OCI-LY3 (cell line): ENCODE results near the gene UGT1A4.

ENCODE experiments used
- H2AFZ ChIP-seq: fragments of 200-600, 300-600 bp; shearing (Covaris generic); 2 replicates; pipeline ENCODE4 v1.6.0; 2014; ENCODE audit warnings: antibody characterized with exemption, low read depth, low read length
- H3K27ac ChIP-seq: fragments of 200-600, 300-600 bp; sonication (generic); 2 replicates; pipeline ENCODE4 v1.5.1; 2014; ENCODE audit warnings: mild to moderate bottlenecking, low read length, moderate library complexity, mixed read lengths
- H3K27me3 ChIP-seq: fragments of 200-600, 300-600 bp; sonication (generic); 2 replicates; pipeline ENCODE4 v1.6.1; 2014; ENCODE audit warnings: low read depth, low read length, mixed read lengths
- H3K36me3 ChIP-seq: fragments of 200-600, 300-600 bp; sonication (generic); replicated peaks from 2 replicates; pipeline ENCODE3; 2014; ENCODE audit warnings: low read depth, low read length, mixed read lengths
- H3K4me1 ChIP-seq: fragments of 300-600, 200-600 bp; sonication (generic); 2 replicates; pipeline ENCODE4 v1.6.1; 2014; ENCODE audit warnings: low read length, mixed read lengths
- H3K4me2 ChIP-seq: fragments of 200-600, 300-600 bp; sonication (generic); 2 replicates; pipeline ENCODE4 v1.6.1; 2014; ENCODE audit warnings: low read length, mixed read lengths
- H3K4me3 ChIP-seq: fragments of 300-600, 200-600 bp; sonication (generic); 2 replicates; pipeline ENCODE4 v1.5.1; 2014; ENCODE audit warnings: antibody characterized with exemption, mild to moderate bottlenecking, low read length, moderate library complexity
- H3K79me2 ChIP-seq: fragments of 300-600, 200-600 bp; shearing (Covaris generic); 2 replicates; pipeline ENCODE4 v1.6.1; 2014; ENCODE audit warnings: mild to moderate bottlenecking, low read length, mixed read lengths
- H3K9ac ChIP-seq: fragments of 300-600, 200-600 bp; shearing (Covaris generic); 2 replicates; pipeline ENCODE4 v1.6.0; 2014; ENCODE audit warnings: mild to moderate bottlenecking, low read length, moderate library complexity
- H3K9me3 ChIP-seq: fragments of 200-600, 300-600 bp; shearing (Covaris generic); 2 replicates; pipeline ENCODE4 v1.6.1; 2014; ENCODE audit warnings: low read length, mixed read lengths; ENCODE audit not compliant: insufficient read depth
- H4K20me1 ChIP-seq: fragments of 200-600, 300-600 bp; sonication (generic); 2 replicates; pipeline ENCODE4 v1.6.1; 2016; ENCODE audit warnings: low read length, mixed read lengths; ENCODE audit not compliant: insufficient read depth
- EZH2phosphoT487 ChIP-seq: fragments of 200-600 bp; shearing (Covaris generic); IDR thresholded peaks from 2 replicates; pipeline ENCODE4 v1.6.1; 2018; ENCODE audit warnings: antibody characterized with exemption, mixed run types, low read depth
- TF ChIP-seq, protein P1 (sequence below): fragments of 200-600, 300-600 bp; sonication (generic); IDR thresholded peaks from 2 replicates; pipeline ENCODE4 v1.5.1; 2014; ENCODE audit warnings: antibody characterized with exemption, low read length, low read depth

UGT1A4 gene

GRCh38 chr2:233814056-233814835 is 95.7 kb downstream of the UGT1A4 start:
- Histone ChIP-seq H2AFZ (no peak overlapping the region), H3K36me3 (no peaks in the 10 kb centered on the region), H3K9ac (no peak overlapping the region), H3K27me3 (no peaks in the 10 kb centered on the region), H3K27ac (no peak overlapping the region), H3K79me2 (no peaks in the 10 kb centered on the region), H4K20me1 (no peaks in the 10 kb centered on the region), H3K4me1 (no peaks in the 10 kb centered on the region), H3K4me2 (no peak overlapping the region), H3K4me3 (no peak overlapping the region), H3K9me3 (no peaks in the 10 kb centered on the region)
- TF ChIP-seq EZH2phosphoT487, result no peak
- TF ChIP-seq, protein P1, sequence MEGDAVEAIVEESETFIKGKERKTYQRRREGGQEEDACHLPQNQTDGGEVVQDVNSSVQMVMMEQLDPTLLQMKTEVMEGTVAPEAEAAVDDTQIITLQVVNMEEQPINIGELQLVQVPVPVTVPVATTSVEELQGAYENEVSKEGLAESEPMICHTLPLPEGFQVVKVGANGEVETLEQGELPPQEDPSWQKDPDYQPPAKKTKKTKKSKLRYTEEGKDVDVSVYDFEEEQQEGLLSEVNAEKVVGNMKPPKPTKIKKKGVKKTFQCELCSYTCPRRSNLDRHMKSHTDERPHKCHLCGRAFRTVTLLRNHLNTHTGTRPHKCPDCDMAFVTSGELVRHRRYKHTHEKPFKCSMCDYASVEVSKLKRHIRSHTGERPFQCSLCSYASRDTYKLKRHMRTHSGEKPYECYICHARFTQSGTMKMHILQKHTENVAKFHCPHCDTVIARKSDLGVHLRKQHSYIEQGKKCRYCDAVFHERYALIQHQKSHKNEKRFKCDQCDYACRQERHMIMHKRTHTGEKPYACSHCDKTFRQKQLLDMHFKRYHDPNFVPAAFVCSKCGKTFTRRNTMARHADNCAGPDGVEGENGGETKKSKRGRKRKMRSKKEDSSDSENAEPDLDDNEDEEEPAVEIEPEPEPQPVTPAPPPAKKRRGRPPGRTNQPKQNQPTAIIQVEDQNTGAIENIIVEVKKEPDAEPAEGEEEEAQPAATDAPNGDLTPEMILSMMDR, result no peak

- no peak overlapping the region for H3K27ac ChIP-seq
Observed at GRCh38 chr2:233815861-233816260, 97.3 kb downstream of the UGT1A4 start.

GRCh38 chr2:233816334-233816733 is 97.8 kb downstream of the UGT1A4 start:
- no peak for TF ChIP-seq EZH2phosphoT487
- TF ChIP-seq, protein P1, result no peak
- Histone ChIP-seq H3K27me3 (no peaks in the 10 kb centered on the region), H3K9me3 (no peaks in the 10 kb centered on the region), H3K27ac (no peak overlapping the region), H3K79me2 (no peaks in the 10 kb centered on the region), H3K4me3 (no peak overlapping the region), H2AFZ (no peak overlapping the region), H3K4me1 (no peaks in the 10 kb centered on the region), H4K20me1 (no peaks in the 10 kb centered on the region), H3K9ac (no peak overlapping the region), H3K4me2 (no peak overlapping the region), H3K36me3 (no peaks in the 10 kb centered on the region)

More at GRCh38 chr2:233815861-233816260, 97.3 kb downstream of the UGT1A4 start:
- Histone ChIP-seq H2AFZ (no peak overlapping the region), H3K9me3 (no peaks in the 10 kb centered on the region), H3K9ac (no peak overlapping the region), H3K27me3 (no peaks in the 10 kb centered on the region), H3K79me2 (no peaks in the 10 kb centered on the region), H3K36me3 (no peaks in the 10 kb centered on the region), H3K4me2 (no peak overlapping the region), H4K20me1 (no peaks in the 10 kb centered on the region), H3K4me1 (no peaks in the 10 kb centered on the region), H3K4me3 (no peak overlapping the region)
- TF ChIP-seq, protein P1, result no peak
- no peak for TF ChIP-seq EZH2phosphoT487

- Histone ChIP-seq H3K4me3 (no peak overlapping the region), H3K79me2 (no peaks in the 10 kb centered on the region), H3K9me3 (no peaks in the 10 kb centered on the region), H4K20me1 (no peaks in the 10 kb centered on the region), H3K9ac (no peak overlapping the region), H3K27me3 (no peaks in the 10 kb centered on the region), H3K4me2 (no peak overlapping the region), H2AFZ (no peak overlapping the region), H3K27ac (no peak overlapping the region), H3K4me1 (no peaks in the 10 kb centered on the region), H3K36me3 (no peaks in the 10 kb centered on the region)
- TF ChIP-seq, protein P1, result no peak
- no peak for TF ChIP-seq EZH2phosphoT487
Observed at GRCh38 chr2:233816771-233817170, 98.2 kb downstream of the UGT1A4 start.
